NCI-H1417 treated with DMSO at 0.1 percent for 48 hours (cell line): ENCODE results near the gene SPECC1.
A peak's percentile ranks its signal among the peaks of the same experiment; 100 is the strongest.
"Not testable (repeated sequence)": the region's sequence is repeated elsewhere in the genome, so short reads cannot be mapped to it uniquely, and the experiment has no call there.

Experiments
- DNase-seq: peaks from one replicate; lab custom pipeline; 2025; lab: John Stamatoyannopoulos, UW

SPECC1 gene, protein sequence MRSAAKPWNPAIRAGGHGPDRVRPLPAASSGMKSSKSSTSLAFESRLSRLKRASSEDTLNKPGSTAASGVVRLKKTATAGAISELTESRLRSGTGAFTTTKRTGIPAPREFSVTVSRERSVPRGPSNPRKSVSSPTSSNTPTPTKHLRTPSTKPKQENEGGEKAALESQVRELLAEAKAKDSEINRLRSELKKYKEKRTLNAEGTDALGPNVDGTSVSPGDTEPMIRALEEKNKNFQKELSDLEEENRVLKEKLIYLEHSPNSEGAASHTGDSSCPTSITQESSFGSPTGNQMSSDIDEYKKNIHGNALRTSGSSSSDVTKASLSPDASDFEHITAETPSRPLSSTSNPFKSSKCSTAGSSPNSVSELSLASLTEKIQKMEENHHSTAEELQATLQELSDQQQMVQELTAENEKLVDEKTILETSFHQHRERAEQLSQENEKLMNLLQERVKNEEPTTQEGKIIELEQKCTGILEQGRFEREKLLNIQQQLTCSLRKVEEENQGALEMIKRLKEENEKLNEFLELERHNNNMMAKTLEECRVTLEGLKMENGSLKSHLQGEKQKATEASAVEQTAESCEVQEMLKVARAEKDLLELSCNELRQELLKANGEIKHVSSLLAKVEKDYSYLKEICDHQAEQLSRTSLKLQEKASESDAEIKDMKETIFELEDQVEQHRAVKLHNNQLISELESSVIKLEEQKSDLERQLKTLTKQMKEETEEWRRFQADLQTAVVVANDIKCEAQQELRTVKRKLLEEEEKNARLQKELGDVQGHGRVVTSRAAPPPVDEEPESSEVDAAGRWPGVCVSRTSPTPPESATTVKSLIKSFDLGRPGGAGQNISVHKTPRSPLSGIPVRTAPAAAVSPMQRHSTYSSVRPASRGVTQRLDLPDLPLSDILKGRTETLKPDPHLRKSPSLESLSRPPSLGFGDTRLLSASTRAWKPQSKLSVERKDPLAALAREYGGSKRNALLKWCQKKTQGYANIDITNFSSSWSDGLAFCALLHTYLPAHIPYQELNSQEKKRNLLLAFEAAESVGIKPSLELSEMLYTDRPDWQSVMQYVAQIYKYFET

GRCh38 chr17:20009302-20010098, at the start of gene SPECC1:
Gene SPECC1, plus strand, starts transcription at chr17:20009359. Its CDS starts 87,293 bp downstream, at chr17:20096652.
- DNase-seq: peak; percentile 18

DNA sequence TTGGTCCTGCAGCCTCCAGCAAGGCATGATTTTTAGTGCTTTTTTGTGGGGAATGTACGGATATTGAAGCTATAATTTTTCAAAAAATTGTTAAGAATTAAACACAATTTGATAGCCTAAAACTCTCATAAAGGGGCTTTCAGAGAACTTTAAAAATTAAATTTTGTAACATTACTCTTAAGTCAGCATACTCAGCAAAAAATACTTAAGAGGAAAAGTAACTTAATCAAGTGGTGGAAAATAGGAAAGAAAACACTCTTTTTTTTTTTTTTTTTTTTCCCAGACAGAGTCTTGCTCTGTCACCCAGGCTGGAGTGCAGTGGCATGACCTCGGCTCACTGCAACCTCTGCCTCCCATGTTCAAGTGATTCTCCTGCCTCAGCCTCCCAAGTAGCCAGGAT, 46.2 kb upstream of the SPECC1 start:
- DNase-seq: not testable (repeated sequence)

DNA sequence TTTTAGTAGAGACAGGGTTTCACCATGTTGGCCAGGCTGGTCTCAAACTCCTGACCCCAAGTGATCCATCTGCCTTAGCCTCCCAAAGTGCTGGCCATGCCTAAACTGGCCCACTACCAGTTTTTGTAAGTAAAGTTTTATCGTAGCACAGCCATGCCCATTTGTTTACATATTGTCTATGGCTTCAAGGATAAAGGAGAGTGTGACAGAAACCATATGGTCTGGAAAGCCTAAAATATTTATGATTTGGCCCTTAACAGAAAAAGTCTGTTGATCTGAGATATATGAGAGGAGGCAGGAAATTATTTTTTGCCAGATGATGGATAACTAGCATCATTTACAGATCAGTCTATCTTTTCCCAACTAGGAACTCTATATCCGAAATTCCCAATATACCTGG, 36.0 kb upstream of the SPECC1 start:
- DNase-seq: no peak

- no peak for DNase-seq
These were observed 33.6 kb upstream of the SPECC1 start for GRCh38 chr17:19975601-19976000.

DNA sequence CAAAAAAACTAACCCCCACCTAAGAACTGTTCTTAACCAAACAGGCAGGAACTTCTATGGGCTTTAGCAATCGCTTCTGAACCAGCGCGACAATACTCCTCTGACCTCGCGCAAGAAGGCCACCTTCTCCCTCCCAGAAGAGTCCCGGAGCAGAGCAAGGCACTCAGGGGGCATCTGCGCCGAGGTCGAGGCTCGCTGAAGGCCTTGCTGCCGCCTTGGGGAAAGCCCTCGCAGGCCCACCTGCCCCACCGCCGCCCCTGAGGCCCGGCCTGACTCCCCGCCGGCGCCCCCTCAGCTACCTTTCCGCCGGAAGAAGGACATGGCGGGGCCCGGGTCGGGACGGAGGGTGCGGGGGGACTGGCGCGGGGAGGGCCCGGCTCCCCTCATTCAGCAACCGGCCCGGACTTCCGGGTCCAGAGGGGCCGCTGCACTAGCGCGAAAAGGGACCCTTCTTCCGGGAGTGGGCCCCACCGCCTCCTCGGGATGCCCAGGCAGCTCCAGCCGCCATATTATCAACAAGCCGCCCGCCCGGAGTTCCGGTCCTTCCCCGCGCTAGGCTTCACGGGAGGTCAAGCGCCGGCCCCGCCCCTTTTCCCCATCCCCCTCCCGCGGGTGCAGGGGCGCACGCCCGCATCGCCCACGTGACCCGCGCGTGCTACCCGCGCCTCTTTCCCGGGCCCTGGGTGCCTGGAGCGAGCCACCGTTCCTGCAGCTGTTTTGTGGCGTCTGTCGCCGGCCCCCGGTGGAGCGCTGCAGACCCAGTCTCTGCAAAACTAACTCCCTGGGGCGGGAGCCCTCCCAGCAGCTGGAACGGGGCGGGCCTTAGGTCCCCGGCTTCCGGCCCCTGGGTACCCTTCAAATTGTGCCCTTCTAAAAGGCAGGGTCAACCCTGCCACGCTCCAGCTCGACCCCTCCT, 31.6 kb upstream of the SPECC1 start, which contains the start of gene AKAP10:
AKAP10 (minus strand) TSS at position 536 of the 916 bp plus-strand sequence; CDS start at position 387, 149 bp downstream.
- peak; percentile 20 for DNase-seq

DNA sequence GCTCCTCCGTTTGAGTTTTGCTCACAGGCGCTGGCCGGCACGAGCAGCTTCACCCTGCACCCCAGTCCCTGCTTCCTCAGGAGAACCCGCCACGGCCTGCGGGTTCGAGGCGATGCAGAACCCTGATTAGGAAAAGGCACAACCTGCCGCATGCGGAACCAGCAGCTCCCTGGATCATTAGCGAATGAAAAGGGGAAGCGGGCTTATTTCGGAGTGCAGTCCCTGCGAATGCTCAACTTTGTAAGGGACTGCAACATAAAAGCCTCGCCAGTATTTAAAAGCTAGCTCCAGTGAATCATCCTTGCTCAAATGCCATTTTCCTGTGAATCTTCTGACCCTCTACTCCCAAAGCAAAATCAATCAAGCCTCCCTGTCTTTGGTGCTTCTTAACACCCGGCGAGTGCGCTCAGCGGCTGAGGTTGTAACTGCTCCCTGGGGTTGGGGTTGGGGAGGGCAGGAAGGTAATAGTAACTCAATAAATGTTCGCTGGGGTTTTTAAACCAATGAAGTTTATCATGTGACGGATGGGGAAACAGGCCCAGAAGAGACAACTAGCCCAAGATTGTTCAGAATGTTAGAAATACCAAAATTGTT, 30.9 kb upstream of the SPECC1 start:
- no peak for DNase-seq

DNA sequence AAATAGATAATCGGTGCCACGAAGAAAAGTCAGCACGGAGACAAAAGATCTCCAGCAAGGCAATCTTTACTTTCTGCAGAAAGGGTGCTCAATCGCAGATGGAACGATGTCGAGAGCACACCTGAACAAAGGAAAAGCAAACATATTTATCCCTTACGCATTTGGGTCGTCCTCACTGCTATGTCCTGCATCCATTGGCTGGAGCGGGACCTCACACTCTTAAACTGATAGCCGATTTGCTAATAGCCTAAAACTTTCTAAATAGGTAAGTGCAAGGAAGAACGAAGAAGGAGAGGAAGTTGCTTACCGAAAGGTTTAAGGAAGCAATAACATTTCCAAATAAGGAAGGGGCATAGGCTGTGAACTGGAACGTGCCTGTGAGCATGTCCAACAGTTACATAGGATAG, 30.4 kb upstream of the SPECC1 start:
- no peak for DNase-seq

DNA sequence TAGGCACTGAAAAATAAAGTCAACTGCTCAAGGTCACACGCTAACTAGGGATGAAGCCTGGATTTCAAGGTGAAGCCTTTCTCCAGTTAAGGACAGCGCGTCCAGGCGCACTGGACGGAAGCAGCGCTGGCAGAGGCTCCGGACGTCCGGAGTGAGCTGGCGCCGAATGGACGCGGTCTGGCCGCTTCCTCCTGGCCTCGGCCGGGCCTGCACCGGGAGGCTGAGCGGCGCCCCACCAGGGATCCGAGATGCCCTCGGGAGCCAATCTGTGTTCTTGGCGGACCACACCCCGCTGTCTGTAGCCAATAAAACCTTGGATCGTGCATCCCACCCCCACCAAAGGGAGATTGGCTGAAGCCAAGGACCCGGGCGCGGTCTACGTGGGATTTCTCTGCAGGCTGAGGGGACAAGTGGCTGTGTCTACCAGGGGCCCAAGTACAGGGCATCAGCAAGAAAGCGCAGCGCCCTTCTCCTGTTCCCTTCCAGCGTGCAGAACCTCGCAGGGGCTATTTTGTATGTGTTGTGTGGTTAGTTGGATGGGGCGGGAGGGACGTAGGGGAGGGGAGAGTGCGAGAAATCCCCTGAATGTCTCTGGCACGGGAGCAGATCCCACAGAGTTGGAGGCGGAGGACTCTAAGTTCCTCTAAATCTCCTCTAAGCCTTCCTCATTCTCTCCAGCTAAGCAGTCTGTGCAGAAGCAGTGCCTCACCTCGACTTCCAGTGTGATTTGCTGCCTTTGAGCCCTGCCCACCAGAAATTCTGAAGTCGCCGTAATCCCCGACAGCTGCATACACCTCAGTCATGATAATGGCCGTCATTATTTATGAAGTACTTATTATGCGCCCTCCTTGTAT, 29.0 kb upstream of the SPECC1 start:
- DNase-seq: no peak

DNA sequence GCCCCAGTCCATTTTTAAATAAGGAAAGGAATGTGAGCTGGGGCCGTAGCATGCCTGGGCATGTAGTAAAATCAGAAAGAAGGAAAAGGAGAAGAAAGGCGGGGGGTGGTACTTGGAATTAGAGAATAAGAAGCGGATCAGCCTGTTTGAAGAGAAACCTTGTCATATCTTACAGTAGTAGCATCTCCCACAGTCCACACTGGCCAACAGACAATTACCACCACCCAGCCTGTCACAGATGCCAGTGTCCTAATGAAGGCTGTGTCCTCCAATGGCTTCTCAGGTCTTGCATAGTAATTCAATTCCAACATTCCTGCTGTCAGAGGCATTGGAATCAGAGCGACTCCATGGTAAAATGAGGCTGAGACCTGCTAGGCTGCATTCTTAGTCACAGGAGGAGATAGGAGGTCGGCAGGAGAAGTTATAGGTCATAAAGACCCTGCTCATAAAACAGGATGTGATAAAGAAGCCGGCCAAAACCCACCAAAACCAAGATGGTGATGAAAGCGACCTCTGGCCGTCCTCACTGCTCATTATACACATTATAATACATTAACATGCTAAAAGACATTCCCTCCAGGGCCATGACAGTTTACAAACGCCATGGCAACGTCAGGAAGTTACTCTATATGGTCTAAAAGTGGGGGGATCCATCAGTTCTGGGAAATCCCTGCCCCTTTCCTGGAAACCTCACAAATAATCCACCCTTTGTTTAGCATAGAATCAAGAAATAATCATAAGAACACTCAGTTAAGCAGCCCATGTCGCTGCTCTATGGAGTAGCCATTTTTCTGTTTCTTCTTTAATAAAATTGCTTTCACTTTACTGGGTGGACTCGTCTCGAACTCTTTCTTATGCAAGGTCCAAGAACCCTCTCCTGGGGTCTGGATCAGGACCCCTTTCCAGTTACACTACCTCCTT, 22.0 kb upstream of the SPECC1 start:
- no peak for DNase-seq

GRCh38 chr17:19987897-19988296, 21.3 kb upstream of the SPECC1 start:
- no peak for DNase-seq

DNA sequence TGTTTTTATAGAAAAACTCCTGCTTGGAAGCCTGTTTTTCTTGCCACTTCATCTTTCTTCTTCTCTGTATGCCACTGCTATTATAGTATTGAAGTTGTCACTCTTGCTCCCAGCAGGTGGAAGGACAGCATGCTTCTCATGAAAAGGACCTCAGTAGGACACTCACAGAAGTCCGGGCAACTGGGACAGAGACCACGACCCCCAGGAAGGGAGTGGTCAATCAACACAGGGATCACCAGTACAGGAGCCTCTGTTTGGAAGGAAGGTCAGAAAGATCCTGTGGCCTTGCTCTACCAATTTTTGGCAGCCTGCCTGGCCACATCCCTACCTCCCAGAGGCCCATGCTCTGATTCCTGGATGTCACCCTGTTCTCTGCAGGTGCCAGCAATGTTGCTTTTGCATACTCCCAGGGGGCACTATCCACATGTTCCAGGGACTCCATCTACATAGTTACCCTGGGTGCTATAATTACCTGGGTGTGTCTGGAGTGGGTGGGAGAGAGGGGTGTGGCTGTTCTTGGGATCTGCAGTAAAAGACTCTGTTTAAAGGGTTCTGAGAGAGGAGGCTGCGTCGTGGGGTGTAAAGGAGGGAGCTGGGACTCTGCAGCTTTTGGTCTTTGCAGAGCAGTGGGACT, 17.8 kb upstream of the SPECC1 start:
- DNase-seq: no peak

GRCh38 chr17:19992803-19993713, 16.1 kb upstream of the SPECC1 start:
- DNase-seq: peak; percentile 57

DNA sequence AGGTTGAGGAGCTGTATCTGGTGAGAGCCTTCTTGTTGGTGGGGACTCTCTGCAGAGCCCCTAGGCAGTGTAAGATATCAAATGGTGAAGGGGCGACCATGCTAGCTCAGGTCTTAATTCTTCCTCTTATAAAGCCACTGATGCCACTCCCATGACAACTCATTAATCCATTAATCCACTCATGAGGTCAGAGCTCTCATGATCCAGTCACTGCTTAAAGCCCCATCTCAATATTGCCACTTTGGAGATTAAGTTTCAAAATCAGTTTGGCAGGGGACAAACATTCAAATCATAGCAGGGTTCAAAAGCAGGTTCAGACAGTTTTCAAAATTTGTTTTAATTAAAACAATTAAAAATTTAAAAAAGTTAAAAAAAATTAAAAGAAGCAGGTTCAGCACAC, 13.1 kb upstream of the SPECC1 start:
- DNase-seq: no peak

DNA sequence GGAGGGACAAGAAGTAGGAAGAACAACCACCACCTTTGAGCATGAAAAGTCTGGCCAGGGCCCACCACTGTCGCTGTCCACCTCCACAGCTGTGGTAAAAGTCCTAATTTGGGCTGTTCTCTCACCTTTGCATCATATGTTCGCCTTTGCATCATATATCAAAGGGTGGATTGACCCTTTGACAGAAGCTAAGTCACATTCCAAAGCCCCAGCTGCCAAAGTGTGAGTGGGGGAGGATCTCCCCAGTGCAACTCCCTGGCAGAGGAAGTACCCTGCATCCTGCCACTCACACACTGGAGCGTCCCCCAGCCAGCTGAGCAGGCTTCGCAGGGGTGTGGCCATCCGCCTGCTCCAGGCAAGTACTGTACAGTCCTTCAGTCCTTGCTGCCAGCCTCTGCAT, 12.7 kb upstream of the SPECC1 start:
- DNase-seq: no peak

DNA sequence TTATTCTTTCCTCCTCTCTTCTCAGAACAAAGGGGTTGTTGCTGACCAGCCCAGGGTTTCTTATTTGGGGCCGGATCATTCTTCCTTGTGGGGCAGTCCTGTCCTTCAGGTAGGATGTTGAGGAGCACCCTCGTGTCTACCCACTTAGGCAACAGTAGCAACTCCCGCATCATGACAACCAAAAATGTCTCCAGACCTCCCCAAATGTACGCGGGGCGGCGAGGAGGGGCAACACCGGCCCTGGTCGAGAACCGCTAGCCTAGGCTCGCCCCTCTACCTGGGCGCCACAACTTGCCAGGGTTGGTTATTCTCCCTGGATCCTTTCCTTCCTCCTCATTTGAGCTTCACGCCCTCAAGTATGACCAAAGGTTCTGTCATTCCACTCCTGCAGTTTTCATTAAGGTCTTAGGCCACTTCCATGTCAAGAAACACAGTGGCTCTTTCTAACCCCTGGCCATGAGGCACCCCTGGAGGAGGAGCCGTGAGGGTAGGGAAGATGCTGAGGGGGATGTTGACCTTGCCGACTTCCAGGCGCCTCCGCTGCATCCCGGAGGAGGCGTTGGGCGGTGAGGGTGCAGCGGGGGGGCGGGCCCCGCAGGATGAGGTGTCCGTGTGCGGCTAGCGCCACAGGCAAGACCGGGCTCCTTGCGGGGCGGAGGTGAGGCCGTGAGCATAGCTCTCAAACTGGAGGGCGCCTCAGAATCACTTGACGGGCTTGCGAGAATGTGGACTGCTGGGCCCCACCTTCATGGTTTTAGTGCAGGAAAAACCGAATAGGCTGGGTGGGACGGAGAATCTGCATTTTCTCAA, 712 bp upstream of the SPECC1 start:
- DNase-seq: no peak

DNA sequence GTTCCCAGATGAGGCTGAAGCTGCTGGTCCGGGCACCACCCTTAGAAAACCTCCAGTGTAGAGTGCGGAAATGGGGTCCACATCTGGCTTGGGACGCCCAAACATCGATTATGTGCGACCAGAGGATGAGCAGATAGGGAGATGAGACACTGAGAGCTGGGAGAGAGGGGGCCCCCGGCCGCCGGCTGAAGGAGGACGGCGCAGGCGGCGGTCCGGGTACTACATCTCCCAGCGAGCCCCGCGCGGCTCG, 182 bp upstream of the SPECC1 start:
- no peak for DNase-seq
